ENCODE results near the gene EVA1A.

GRCh38 chr2:75549401-75550253, 11.1 kb downstream of the EVA1A start:
- TF ChIP-seq CTCF (conservative IDR thresholded peaks at IDR 0.05; ENCODE audit: low read length) (no peak), EZH2phosphoT487 (IDR thresholded peaks at IDR 0.05; ENCODE audit: borderline replicate concordance, low read depth, low read length) (no peak)
